A549 treated with Hydrocortisone at 1 μM for 4 hours (cell line): ENCODE measurements around the gene STIM2. TPM values are rescaled to one million over a fixed set of nuclear protein-coding genes. Genes with fewer than 3 reads are reported as not detected.

Experiments
- total RNA-seq: library from RNA; stranded (reverse); fragments of 200-300 nt; extraction: Qiagen RNA extraction; gene quantifications from 5 replicates; pipeline ENCODE4 v1.2.3, GENCODE V29; 2022

STIM2 gene
- total RNA-seq, result 10.5 to 13.0 TPM (median 11.0 TPM) in 5 replicates

GRCh38 chr4:26860157-26860921 lies at the start of gene STIM2:
STIM2 (plus strand) TSS chr4:26860841.

